Naive thymus-derived CD4-positive, alpha-beta T cell (primary cell): ENCODE results near the gene TPGS2. TPM values are rescaled to one million over a fixed set of nuclear protein-coding genes. Genes with fewer than 3 reads are reported as not detected.

ENCODE experiments used
- ATAC-seq: fragments of 150-1000 bp; cut with Tn5 transposase; 2 replicates; pipeline ENCODE4 v1.10.0; 2021; ENCODE audit warnings: mild to moderate bottlenecking, moderate library complexity
- CTCF ChIA-PET: fragments of 350-600 bp; sonication (Branson Sonifier 250); formaldehyde crosslinking; loops from one replicate; lab custom pipeline; 2021; ENCODE audit warnings: antibody characterized with exemption; lab: Charles Lee
- POLR2A ChIA-PET: fragments of 350-600 bp; sonication (Branson Sonifier 250); formaldehyde crosslinking; loops from one replicate; lab custom pipeline; 2021; ENCODE audit warnings: antibody characterized with exemption, inconsistent platforms; lab: Charles Lee
- DNase-seq, 9 donors: peaks; one replicate each; pipeline versions ENCODE4 v3.0.0 to v3.0.0-alpha.2; 2020 to 2022; ENCODE audit warnings: mixed read lengths in 1 of 9
- H3K27ac ChIP-seq: one replicate; pipeline ENCODE4 v1.7.0; 2013; ENCODE audit warnings: mild to moderate bottlenecking, low read depth, low read length, moderate library complexity
- H3K27me3 ChIP-seq, 2 donors: one replicate each; pipeline ENCODE4 v1.7.0; 2013; ENCODE audit warnings: low read length in 2 of 2, mild to moderate bottlenecking in 2 of 2, moderate library complexity in 2 of 2; ENCODE audit not compliant: control insufficient read depth in 2 of 2, insufficient read depth in 2 of 2
- H3K36me3 ChIP-seq, 3 experiments: 1 replicate in 2 of 3; 2 replicates in 1 of 3; pipeline ENCODE4 v1.7.0; 2013; ENCODE audit warnings: low read length in 3 of 3, mild to moderate bottlenecking in 3 of 3, moderate library complexity in 1 of 3; ENCODE audit not compliant: insufficient read depth in 3 of 3, control insufficient read depth in 2 of 3
- H3K4me1 ChIP-seq, 2 donors: one replicate each; pipeline ENCODE4 v1.7.0; 2013; ENCODE audit warnings: low read length in 2 of 2, mild to moderate bottlenecking in 2 of 2, moderate library complexity in 1 of 2; ENCODE audit not compliant: control insufficient read depth in 2 of 2, insufficient read depth in 2 of 2
- H3K4me3 ChIP-seq: 2 replicates; pipeline ENCODE4 v1.7.0; 2013; ENCODE audit warnings: mild to moderate bottlenecking, low read length
- H3K9me3 ChIP-seq, 3 experiments: 1 replicate in 2 of 3; 2 replicates in 1 of 3; pipeline ENCODE4 v1.7.0; 2013; ENCODE audit warnings: low read length in 3 of 3; ENCODE audit not compliant: control insufficient read depth in 2 of 3
- H3K27ac Mint-ChIP-seq, 9 donors: one replicate each; pipeline ENCODE4 v1.8.0; 2020 to 2022; ENCODE audit warnings: mixed read lengths in 9 of 9, mild to moderate bottlenecking in 8 of 9, moderate library complexity in 5 of 9, inconsistent platforms in 2 of 9
- H3K27me3 Mint-ChIP-seq, 5 donors: one replicate each; pipeline ENCODE4 v1.8.0; 2021 to 2022; ENCODE audit warnings: mixed read lengths in 5 of 5, mild to moderate bottlenecking in 1 of 5
- H3K36me3 Mint-ChIP-seq, 5 donors: one replicate each; pipeline ENCODE4 v1.8.0; 2020 to 2022; ENCODE audit warnings: mixed read lengths in 5 of 5, mild to moderate bottlenecking in 3 of 5, inconsistent platforms in 1 of 5
- H3K4me1 Mint-ChIP-seq, 7 donors: one replicate each; pipeline ENCODE4 v1.8.0; 2020 to 2022; ENCODE audit warnings: mixed read lengths in 7 of 7, mild to moderate bottlenecking in 3 of 7, inconsistent platforms in 1 of 7
- H3K4me3 Mint-ChIP-seq, 10 donors: one replicate each; pipeline ENCODE4 v1.8.0; 2020 to 2022; ENCODE audit warnings: mild to moderate bottlenecking in 10 of 10, mixed read lengths in 10 of 10, moderate library complexity in 6 of 10, inconsistent platforms in 2 of 10
- H3K9me3 Mint-ChIP-seq, 11 donors: one replicate each; pipeline ENCODE4 v1.8.0; 2020 to 2022; ENCODE audit warnings: mixed read lengths in 11 of 11, mild to moderate bottlenecking in 4 of 11, inconsistent platforms in 1 of 11, moderate library complexity in 1 of 11
- intact Hi-C, 2 donors: fragments of 100-400 bp; cut with micrococcal nuclease; formaldehyde crosslinking; loops; one replicate each; pipeline ENCODE4 v1.15.1; 2023
- polyA plus RNA-seq, 2 donors: library from polyadenylated mRNA; unstranded; fragments of 300-500 nt; fragmentation: Illumina TruSeq; gene quantifications; one replicate each; pipeline ENCODE4 v1.2.3, GENCODE V29; 2021
- total RNA-seq, 6 experiments: library from RNA in 5 of 6; stranded (reverse) in 5 of 6; gene quantifications; 1 replicate in 5 of 6; 2 replicates in 1 of 6; pipeline ENCODE4 v1.2.3 and lab custom pipeline; 2021 to 2026

TPGS2 gene
- total and polyA plus RNA-seq, 7 experiments from 2014 or later: 16.9 to 92.8 (median 53.7) TPM

DNA sequence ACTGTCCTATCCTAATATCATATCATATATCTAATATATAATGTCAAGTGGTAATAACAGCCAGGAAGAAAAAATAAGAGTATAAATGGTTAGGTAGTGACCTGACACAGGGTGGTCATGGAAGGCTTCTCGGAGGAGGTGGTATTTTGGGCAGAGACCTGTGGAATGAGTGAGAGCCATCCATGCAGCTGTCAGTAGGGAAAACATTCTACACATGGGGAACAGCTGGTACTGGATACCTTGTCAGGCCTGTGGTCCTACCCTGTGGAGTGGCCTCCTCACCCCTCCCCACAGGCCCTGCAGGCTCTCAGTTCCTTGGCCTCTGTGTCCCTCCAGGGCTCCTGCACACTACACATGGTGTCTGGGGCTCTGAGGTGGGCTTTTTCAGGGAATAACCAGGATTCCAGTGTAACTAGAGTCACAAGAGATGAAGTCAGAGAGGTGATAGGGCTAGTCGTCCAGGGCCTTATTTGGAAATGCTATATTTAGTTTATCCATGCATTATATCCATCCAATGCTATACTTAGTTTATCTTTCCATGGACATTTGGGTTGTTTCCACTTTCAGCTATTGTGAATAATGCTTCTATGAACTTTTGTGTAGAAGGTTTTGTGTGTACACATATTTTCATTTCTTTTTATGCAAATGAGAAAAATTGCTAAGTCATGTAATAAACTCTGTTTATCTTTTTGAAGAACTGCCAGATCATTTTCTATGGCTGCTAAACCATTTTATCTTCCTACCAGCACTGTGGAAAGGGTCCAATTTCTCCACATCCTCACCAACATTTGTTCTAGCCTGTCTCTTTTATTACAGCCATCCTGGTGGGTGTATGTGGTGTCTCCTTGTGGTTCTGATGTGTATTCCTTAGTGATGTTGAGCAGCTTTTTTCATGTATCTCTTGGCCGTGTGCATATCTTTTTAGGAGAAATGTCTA is 75.6 kb downstream of the TPGS2 start:
- ChIA-PET CTCF (no interaction called here), POLR2A (no interaction called here)
- H3K4me1 Mint-ChIP-seq: no peaks in the 10 kb centered on the region
- H3K27me3 Mint-ChIP-seq: peaks cover 5 to 24% (median 18%) of the 10 kb centered on the region in 5 donors
- H3K27ac Mint-ChIP-seq: no peak overlapping the region
- no peak for ATAC-seq
- H3K36me3 Mint-ChIP-seq: no peaks in the 10 kb centered on the region
- intact Hi-C loops: no loop called here
- Histone ChIP-seq H3K27me3 (no peaks in the 10 kb centered on the region), H3K27ac (no peak overlapping the region), H3K9me3 (no peaks in the 10 kb centered on the region), H3K4me3 (no peak overlapping the region), H3K36me3 (no peaks in the 10 kb centered on the region), H3K4me1 (no peaks in the 10 kb centered on the region)
- H3K4me3 Mint-ChIP-seq: no peak overlapping the region
- H3K9me3 Mint-ChIP-seq: peaks cover 0 to 2% (median 0%) of the 10 kb centered on the region in 11 donors
- no peak for DNase-seq

DNA sequence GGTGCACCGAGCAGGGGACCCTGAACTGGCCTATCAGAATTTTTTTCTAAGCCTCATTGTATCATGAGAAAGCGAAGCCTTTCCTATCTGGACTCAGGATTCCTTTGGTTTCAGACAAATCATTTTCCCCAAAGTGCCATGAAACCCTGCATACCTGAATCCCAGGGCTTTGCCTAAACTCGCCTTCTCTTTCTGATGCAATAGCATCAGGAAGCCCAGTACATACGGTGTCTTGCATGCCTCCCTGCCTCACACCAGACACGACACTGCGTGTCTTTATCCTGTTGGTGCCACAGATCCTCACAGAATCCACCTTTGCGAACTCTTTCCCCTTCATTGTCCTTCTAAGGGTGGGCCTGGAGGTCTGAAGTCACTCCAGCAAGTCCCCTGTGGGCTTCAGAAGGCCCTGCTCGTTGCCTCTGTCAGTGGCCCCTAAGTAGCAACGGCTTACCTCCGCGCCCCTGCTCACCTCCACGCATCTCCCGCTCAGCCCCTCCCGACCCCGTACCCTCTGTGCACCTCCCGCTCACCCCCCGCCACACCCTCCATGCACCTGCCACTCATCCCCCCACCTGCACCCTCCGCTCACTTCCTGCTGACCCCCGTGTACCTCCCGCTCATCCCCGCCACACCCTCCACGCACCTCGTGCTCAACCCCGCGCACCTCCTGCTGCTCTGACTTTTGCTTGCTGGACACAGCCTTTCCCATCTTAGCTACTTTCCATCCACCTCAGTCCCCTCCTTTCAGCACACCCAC is 83.4 kb downstream of the TPGS2 start:
- no peaks in the 10 kb centered on the region for H3K4me1 ChIP-seq
- DNase-seq (no peak), ATAC-seq (no peak)
- H3K36me3 ChIP-seq: no peaks in the 10 kb centered on the region
- ChIA-PET POLR2A (no interaction called here), CTCF (no interaction called here)
- H3K27ac ChIP-seq: no peak overlapping the region
- Mint-ChIP-seq H3K4me1 (no peaks in the 10 kb centered on the region), H3K36me3 (no peaks in the 10 kb centered on the region), H3K27me3 (peaks cover 0 to 20% (median 17%) of the 10 kb centered on the region in 5 donors), H3K4me3 (no peak overlapping the region), H3K27ac (no peak overlapping the region), H3K9me3 (peaks cover 0 to 2% (median 0%) of the 10 kb centered on the region in 11 donors)
- H3K4me3 ChIP-seq: no peak overlapping the region
- intact Hi-C loops: no loop called here
- no peaks in the 10 kb centered on the region for H3K27me3 ChIP-seq
- H3K9me3 ChIP-seq: no peaks in the 10 kb centered on the region

DNA sequence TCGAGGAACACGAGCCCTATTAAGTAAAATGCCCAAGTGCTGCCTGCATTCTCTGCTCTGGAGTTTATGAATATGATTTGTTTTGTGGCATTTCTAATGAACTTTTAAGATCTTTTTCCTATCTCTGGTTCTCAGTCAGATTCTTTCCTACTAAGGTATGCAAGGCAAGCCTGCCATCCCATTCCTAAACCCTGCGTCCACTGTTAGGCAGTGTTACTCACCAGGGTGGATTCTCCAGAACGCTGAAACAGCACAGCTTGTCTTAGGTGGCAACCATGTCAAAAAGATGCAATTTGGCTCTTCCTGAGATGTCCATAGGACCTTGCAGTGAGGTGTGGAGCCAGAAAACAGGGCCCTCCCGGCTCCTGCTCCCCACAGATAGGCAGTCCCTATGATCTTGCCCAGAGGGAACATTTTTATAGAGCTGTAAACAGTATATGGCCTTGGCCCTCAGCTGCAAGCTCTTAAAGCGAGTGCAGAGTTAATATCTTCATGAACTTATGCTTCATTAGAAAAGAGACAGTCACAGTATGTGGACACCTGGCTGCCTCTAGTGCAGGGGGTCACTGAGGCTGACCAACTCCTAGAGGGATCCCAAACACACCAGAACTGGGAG is 84.4 kb downstream of the TPGS2 start:
- Mint-ChIP-seq H3K27ac (no peak overlapping the region), H3K27me3 (peaks cover 3 to 24% (median 16%) of the 10 kb centered on the region in 5 donors), H3K36me3 (no peaks in the 10 kb centered on the region), H3K9me3 (no peaks in the 10 kb centered on the region), H3K4me1 (no peaks in the 10 kb centered on the region), H3K4me3 (no peak overlapping the region)
- Histone ChIP-seq H3K4me1 (no peaks in the 10 kb centered on the region), H3K27ac (no peak overlapping the region), H3K9me3 (no peaks in the 10 kb centered on the region), H3K4me3 (no peak overlapping the region), H3K36me3 (no peaks in the 10 kb centered on the region), H3K27me3 (no peaks in the 10 kb centered on the region)
- ChIA-PET CTCF (no interaction called here), POLR2A (no interaction called here)
- intact Hi-C loops: no loop called here
- DNase-seq (no peak), ATAC-seq (no peak)

Other genes starting within 250 kb of the TPGS2 start
- 10 to 100 TPM in 4 of 5 experiments, 1 to 10 TPM in 1; 8.1 to 17.6 (median 16.0) TPM for gene KIAA1328, start 125 bp upstream of the TPGS2 start, total RNA-seq
- 1 to 10 TPM; 9.5 to 9.8 TPM for gene KIAA1328, start 125 bp upstream of the TPGS2 start, polyA plus RNA-seq